ENCODE results near the gene TMEM178B.
"Not testable (repeated sequence)": the region's sequence is repeated elsewhere in the genome, so short reads cannot be mapped to it uniquely, and the experiment has no call there.

TMEM178B gene

DNA sequence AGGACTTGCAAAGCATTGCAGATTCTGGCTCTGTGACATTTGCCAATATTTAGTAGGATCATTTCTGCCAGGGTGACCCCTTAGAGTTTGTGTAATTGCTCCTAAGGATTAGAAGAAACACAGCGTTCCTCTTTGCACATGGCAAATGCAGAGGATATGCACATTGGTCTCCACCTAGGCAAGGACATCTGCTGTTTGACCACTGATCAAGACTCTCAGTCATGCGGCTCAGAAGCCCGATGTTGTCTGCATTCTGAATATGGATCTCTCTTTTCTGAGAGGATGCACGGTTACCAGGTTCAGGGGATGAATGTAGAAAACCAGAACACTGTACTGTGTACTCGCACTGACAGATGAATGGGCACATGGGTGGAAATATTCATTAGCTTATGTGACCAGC is 296.8 kb downstream of the TMEM178B start:
- H3K27me3 ChIP-seq, result no peaks in the 10 kb centered on the region
- TF ChIP-seq CTCF (IDR thresholded peaks at IDR 0.05), result no peak
- no peaks in the 10 kb centered on the region for H3K9me3 ChIP-seq
- no peak for DNase-seq
- no peak overlapping the region for H3K4me3 ChIP-seq
- no peaks in the 10 kb centered on the region for H3K36me3 ChIP-seq
- H3K27ac ChIP-seq, result no peak overlapping the region
- intact Hi-C loops (cut with DNase I; ENCODE audit: low total_unique reads), result no loop called here
- H3K4me1 ChIP-seq, result peaks cover 0 to 8% (median 0%) of the 10 kb centered on the region in 4 donors

GRCh38 chr7:141374425-141374824 is 300.6 kb downstream of the TMEM178B start:
- Histone ChIP-seq H3K4me1 (no peaks in the 10 kb centered on the region), H3K36me3 (no peaks in the 10 kb centered on the region), H3K9me3 (no peaks in the 10 kb centered on the region), H3K27ac (no peak overlapping the region), H3K27me3 (no peaks in the 10 kb centered on the region), H3K4me3 (no peak overlapping the region)
- DNase-seq, result no peak
- intact Hi-C loops (cut with DNase I; ENCODE audit: low total_unique reads), result no loop called here
- no peak for TF ChIP-seq CTCF (IDR thresholded peaks at IDR 0.05)

DNA sequence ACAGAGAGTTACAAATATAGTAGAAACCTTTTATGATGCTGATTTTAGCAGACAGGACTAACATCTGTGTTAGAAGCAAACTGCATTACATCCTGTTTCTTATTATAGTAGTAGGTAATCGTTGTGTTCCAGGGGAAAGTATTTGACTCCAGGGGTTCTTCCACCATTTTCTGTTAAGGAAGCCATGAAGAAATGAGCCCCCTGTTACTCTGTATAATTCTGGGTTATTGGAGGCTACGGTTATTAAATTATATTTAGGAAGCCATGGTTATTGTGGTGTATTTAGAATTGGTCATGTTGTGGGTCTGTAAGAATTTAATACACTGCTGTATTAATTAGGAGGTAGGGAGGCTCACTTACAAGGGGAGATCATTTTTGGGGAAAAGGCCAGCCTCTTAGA is 301.6 kb downstream of the TMEM178B start:
- TF ChIP-seq CTCF (IDR thresholded peaks at IDR 0.05), result no peak
- H3K27me3 ChIP-seq, result no peaks in the 10 kb centered on the region

GRCh38 chr7:141377906-141378305 is 304.0 kb downstream of the TMEM178B start:
- no peak for TF ChIP-seq CTCF (IDR thresholded peaks at IDR 0.05)
- H3K9me3 ChIP-seq, result no peaks in the 10 kb centered on the region
- H3K4me1 ChIP-seq, result no peaks in the 10 kb centered on the region
- H3K36me3 ChIP-seq, result no peaks in the 10 kb centered on the region
- DNase-seq, result no peak
- no peak overlapping the region for H3K27ac ChIP-seq
- no peak overlapping the region for H3K4me3 ChIP-seq
- no peaks in the 10 kb centered on the region for H3K27me3 ChIP-seq
- intact Hi-C loops (cut with DNase I; ENCODE audit: low total_unique reads), result no loop called here

More for the DNA sequence above, 301.6 kb downstream of the TMEM178B start:
- Histone ChIP-seq H3K4me1 (no peaks in the 10 kb centered on the region), H3K4me3 (no peak overlapping the region), H3K27ac (no peak overlapping the region), H3K36me3 (no peaks in the 10 kb centered on the region), H3K9me3 (no peaks in the 10 kb centered on the region)
- intact Hi-C loops (cut with DNase I; ENCODE audit: low total_unique reads), result no loop called here
- no peak for DNase-seq

- Histone ChIP-seq H3K9me3 (no peaks in the 10 kb centered on the region), H3K4me3 (no peak overlapping the region), H3K36me3 (no peaks in the 10 kb centered on the region), H3K27ac (no peak overlapping the region), H3K4me1 (no peaks in the 10 kb centered on the region), H3K27me3 (no peaks in the 10 kb centered on the region)
- DNase-seq, result no peak
- TF ChIP-seq CTCF (IDR thresholded peaks at IDR 0.05), result no peak
- intact Hi-C loops (cut with DNase I; ENCODE audit: low total_unique reads), result no loop called here
These were observed 304.5 kb downstream of the TMEM178B start for GRCh38 chr7:141378405-141378804.

- H3K4me1 ChIP-seq, result no peaks in the 10 kb centered on the region
- intact Hi-C loops (cut with DNase I; ENCODE audit: low total_unique reads), result no loop called here
- no peaks in the 10 kb centered on the region for H3K36me3 ChIP-seq
- no peak for TF ChIP-seq CTCF (IDR thresholded peaks at IDR 0.05)
- H3K4me3 ChIP-seq, result no peak overlapping the region
- no peaks in the 10 kb centered on the region for H3K9me3 ChIP-seq
- H3K27me3 ChIP-seq, result peaks cover 0 to under 1% of the 10 kb centered on the region in 2 donors
- no peak for DNase-seq
- no peak overlapping the region for H3K27ac ChIP-seq
These were observed 308.0 kb downstream of the TMEM178B start for GRCh38 chr7:141381794-141382427.

DNA sequence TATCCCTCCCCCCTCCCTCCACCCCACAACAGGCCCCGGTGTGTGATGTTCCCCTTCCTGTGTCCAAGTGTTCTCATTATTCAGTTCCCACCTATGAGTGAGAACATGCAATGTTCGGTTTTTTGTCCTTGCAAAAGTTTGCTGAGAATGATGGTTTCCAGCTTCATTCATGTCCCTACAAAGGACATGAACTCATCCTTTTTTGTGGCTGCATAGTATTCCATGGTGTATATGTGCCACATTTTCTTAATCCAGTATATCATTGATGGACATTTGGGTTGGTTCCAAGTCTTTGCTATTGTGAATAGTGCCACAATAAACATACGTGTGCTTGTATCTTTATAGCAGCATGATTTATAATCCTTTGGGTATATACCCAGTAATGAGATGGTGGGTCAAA is 309.5 kb downstream of the TMEM178B start:
- H3K27ac ChIP-seq; H3K36me3 ChIP-seq; H3K4me3 ChIP-seq; H3K4me1 ChIP-seq; DNase-seq; H3K9me3 ChIP-seq; H3K27me3 ChIP-seq; intact Hi-C loops (cut with DNase I; ENCODE audit: low total_unique reads): not testable (repeated sequence)
